Measurements from ENCODE around the gene TEX36.
"Not testable (repeated sequence)": the region's sequence is repeated elsewhere in the genome, so short reads cannot be mapped to it uniquely, and the experiment has no call there.

TEX36 gene

DNA sequence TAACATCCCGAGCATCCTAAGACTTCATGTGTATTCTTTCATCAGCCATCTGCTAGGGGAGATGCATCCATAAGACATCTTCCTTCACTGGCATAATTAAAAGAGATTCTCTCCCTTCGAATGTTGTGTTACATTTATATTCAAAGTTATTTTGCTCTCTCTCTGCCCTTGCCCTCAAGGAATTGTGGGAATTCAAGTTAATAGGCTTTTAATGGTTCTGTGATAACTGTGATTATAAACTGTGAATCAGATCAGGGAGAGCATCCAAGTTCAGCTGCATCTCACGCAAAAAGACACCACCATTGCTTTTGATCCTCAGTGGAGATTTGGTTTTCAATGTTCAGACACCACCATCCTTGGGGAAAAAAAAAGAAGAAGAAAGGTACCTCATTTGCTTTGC is 9.2 kb upstream of the TEX36 start:
- no peak for DNase-seq (ENCODE audit: low read depth)

DNA sequence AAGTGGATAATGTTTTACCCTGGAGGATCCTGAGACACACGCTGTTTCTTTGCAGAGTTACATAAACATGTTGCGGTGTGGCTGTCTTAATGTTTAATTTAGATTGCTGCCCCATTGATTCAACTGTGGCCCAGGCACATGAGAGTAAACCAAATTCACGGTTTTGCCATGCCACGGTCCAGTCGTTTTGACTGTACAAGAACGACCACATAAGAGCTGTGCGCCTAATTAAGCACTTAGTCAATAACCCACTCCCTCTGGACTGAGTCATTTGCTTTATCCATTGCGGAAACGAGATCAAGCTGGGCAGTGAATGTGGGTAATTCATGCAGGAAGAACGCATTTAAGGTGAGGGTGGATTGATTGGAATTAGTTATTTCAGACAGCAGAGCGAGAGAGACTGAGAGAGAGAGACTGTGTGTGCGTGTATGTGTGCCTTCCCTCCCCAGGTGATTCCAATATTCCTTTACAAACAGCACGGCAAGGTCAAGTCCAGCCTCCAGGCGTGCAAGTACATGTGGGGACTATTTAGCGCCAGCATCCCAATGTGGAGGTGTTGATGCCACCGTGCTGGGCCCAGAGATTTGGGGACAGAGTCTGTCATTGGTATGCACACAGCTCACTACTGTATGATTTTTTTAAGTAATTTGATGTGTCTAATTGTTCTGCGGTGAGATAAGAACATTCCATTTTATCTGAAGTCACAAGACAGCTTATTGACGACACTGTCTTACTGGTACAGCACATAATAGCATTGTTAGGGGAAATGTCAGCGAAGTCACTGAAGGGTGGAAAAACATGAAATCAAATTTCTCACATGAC is 8.4 kb upstream of the TEX36 start:
- no peak for DNase-seq (ENCODE audit: low read depth)

DNA sequence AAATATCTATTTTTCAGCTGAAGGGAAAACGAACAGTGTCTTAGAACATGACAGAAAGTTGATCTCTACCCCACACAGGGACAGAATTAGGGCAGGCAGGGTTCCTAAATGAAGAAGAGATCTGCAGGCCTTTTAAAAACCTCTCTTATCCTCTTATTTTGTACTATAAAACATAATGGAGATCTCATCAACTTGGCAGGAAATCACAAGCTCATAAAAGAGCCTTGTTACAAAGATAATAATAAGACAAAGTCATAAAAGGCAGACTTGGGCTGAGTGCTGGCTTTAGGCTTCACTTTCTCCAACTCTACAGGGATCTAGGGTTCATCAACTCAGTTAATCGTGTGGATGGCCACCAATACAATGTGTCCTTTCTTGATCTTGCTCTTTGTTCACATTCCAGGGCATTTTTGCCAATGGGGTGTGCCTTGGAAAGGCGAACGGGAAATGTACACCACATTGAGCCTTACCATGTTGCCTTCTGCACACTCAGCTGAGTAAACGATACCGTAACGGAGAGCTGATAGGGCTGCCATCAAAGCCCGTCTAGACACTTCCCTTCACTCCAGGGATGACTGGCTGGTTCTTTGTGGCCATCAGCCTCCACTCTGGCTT is 7.1 kb upstream of the TEX36 start:
- DNase-seq (ENCODE audit: low read depth): no peak

DNA sequence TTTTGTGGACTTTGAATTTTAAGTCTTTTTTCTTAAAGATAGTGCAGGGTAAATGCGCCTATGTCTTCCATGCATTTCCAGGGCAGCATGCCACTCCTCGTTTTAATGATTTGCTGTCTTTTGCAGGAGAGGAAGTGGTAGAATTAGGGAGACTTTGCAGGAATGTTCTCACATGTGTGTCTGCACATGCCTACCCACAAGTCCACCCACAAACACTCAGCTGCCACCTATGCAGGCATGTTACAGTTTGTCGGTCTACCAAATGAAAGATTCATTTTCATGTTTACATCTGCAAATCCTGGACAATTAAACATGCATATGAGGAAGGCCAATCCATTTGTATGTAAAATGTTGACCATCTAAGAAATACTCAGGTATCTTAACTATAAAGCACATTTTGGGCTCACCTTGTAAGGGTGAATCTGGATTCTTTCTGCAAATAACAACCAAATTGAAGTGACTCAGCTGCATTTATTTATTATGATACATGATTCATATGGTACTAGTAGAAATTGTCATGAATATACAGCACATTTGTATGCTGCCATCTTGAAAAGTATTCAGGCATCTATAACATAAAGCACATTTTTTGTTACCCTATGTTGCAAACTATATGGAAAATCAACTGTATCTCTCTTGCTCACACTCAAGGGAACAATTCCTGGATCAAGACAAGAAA is 4.7 kb upstream of the TEX36 start:
- DNase-seq (ENCODE audit: low read depth): no peak

DNA sequence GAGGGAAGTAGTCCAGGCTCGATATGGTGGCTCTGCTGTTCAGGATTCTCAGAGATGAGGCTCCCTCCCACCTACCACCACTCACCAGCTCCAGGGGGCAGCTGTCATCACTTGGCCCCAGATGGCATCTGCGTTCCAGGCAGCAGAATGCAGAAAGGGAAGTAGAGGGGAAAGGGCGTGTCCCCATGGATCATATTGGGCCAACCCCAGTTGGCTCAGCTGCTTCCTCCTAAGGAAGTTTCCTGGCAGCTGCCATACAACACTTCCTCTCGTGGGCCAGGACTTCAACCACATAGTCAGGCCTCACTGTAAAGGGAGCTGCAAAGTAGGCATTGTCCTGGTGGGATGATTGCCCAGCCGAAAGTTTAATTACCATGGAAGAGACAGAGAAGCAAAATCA is 1.6 kb upstream of the TEX36 start:
- DNase-seq (ENCODE audit: low read depth): no peak

DNA sequence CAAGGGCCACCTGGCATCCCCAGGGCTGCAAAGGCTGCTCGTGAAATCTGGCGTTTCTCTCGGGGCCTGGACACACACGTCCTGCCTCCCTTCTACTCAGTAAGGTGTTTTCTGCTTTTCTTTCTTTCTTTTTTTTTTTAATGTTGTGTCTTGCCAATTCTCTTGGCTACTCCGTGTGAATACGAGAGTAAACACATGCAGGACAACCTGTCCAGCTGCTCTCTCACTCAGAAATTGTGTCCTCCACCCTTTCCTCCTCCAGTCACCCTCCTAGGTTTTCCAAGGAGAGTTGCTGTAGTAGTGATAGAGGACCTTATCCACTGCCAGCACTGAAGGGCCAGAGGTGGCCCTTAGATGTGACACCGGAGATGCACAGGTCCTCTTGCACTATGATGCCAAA is 858 bp upstream of the TEX36 start:
- DNase-seq (ENCODE audit: low read depth): no peak

DNA sequence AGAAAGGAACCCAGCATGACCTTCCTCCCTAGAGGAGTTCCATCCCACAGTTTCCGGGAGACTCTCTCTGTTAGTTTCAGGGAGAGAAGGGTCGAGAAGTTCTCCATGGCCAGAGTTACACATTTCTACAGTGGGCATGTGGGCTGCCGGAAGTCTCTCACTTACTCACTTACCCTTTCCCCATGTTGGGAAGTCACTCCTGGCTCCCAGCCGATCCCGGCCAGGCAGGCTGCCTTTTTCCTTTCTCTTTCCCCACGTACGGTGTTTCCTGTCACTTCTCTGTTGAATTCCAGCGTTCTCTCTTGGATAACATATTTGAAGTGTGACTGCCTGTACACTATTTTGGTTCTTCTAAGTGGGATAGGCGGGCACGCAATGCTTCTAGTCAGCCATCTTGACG is 3.5 kb downstream of the TEX36 start:
- no peak for DNase-seq (ENCODE audit: low read depth)

DNA sequence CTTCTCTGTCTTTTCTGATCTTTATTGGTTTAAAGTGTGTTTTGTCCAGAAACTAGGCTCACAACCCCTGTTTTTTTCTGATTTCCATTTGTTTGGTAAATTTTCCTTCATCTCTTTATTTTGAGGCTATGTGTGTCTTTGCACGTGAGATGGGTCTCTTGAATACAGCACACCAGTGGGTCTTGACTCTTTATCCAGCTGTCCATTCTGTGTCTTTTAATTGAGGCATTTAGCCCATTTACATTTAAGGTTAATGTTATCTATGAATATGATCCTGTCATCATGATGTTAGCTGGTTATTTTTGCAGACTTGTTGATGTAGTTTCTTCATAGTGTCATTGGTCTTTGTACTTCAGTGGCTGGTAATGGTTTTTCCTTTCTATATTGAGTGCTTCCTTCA is 10.1 kb downstream of the TEX36 start:
- no peak for DNase-seq (ENCODE audit: low read depth)

DNA sequence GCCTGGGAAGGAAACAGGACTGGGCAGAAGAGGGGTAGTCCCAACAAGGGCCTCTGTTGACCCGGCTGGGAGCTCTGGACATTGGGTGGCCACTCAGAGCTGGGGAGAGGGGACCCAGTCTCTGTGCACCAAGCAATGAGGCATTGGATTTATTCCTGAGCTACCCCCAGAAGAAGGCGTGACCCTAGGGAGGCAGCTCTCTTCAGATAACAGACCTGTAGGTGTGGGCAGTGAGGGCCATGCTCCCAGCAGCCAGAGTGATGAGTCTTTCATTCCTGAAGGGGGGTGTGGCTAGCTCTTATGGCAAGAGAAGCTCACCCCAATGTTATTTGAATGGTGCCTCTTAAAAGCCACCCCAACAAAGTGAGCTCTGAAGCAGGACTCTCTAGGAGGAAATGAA is 20.4 kb downstream of the TEX36 start:
- DNase-seq (ENCODE audit: low read depth): no peak

DNA sequence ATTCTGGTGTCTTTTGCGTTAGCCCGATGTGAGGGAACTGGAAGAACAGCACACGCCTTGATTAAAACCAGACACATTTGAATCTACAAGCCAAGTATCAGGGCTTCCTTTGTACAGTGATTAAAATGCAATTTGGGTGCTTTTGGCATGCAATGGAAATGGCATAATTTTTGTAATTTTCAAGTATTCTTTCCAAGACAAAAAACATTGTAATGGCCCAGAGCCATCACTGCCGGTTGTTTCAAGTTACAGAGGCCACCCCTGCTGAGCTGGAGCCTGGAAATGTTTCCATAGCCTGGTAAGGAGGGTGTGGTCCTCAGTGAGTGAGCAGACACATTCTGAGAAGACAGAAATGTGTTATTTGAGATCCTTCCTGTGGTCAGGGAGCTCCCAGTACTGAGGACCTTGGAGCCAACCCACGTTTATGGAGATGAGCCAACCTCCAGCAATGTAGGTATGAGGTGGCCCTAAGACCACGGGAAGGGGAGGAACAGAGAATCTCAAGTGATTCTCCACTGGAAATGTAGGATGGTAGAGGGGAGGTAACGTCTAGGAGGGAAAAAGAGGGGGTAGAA is 20.9 kb downstream of the TEX36 start:
- no peak for DNase-seq (ENCODE audit: low read depth)

DNA sequence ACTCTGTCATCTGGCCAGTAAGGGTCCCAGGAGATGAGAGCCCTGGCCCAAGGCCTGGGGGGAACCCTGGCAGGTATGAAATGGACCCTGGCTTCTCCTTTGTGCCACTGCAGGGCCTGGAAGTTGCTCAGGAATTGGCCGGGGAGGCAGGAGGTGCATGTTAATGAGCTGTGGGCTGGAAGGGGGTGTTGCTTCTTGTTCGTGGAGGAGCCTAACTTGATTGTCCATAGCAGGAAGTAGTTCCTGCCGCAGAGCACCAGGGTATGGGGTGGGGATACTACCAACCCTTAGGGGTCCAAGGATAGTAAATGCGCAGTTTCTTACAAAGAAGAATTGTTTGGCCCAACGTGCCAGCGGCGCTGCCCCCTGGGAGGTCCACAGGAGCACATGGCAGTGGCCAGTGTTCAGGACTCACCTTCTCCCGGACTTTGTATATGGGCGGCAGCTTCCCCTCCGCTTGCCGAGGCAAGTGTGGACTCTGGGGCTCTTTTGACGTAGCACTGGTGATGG is 21.5 kb downstream of the TEX36 start:
- DNase-seq (ENCODE audit: low read depth): no peak

DNA sequence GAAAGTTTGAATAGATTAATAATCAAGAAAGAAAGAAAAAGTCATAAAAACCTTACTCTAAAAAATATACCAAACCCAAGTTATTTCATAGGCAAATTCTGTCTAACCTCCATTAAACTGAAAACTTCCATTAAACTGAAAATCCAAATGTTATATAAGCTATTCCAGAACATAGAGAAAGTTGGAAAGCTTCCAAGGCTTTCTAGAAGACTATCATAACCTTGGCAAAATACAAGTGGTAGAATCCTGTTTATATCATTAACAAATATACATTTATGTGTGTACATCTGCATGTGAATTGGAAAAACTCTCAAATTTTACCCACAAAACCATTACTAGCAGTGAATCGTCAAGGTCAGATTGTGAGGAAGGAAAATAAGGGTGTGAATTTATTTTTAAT is 23.9 kb downstream of the TEX36 start:
- DNase-seq (ENCODE audit: low read depth): no peak

DNA sequence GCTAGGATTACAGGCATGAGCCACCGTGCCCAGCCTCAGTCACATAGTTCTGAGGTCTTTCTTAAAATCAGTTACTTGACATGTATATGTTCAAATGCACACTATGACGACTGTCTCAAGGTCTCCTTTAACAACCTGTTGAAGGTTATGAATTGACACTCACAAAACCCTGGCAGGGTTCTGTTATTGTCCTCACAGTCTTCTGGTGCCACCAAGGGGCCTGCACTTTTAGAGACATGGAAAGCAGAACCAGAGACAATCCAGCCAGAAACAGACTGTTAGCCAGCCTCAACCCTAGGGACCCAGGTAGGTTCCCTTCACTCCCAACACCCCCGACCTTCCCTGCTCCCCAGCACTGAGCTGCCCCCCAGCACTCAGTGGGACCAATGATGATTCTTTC is 26.4 kb downstream of the TEX36 start:
- no peak for DNase-seq (ENCODE audit: low read depth)

DNA sequence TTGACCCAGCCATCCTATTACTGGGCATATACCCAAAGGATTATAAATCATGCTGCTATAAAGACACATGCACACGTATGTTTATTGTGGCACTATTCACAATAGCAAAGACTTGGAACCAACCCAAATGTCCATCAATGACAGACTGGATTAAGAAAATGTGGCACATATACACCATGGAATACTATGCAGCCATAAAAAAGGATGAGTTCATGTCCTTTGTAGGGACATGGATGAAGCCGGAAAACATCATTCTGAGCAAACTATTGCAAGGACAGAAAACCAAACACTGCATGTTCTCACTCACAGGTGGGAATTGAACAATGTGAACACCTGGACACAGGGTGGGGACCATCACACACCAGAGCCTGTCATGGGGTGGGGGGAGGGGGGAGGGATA is 29.9 kb downstream of the TEX36 start:
- not testable (repeated sequence) for DNase-seq (ENCODE audit: low read depth)

DNA sequence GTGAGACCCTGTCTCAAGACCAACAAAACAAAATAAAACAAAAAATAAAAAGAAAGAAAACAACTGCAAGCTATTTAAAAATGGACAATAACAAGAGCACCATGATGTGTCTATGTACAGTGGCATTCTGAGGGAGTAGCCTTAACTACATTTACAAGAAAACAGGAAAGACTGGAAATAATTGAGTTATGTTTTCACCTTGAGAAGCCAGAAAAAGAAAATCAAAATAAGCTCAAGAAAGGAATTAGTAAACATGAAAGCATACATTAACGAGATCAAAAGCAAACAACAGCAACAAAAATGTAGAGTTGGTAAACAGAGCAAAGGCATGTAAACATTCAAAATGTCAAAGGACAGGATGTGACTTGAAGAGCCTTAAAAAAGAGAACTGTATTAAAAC is 36.7 kb downstream of the TEX36 start:
- DNase-seq (ENCODE audit: low read depth): no peak

DNA sequence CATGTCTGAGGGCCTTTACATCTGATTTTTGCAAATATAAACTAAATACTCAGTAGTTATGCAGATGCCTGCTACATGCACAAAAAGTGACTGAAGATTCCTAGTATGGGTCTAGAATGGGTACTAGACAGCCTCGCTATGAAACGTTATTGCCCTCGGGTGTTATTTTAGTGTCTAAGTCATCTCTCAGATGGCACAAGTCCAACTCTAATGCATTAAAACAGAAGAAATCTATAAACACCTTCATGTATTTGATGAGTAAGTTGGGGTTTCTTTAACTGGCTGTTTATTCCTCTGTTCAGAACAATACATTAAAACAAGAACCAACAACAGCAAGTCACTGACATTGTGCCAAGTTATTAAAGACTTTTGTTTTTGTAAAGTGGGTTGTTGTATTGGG is 41.6 kb downstream of the TEX36 start:
- DNase-seq (ENCODE audit: low read depth): no peak

DNA sequence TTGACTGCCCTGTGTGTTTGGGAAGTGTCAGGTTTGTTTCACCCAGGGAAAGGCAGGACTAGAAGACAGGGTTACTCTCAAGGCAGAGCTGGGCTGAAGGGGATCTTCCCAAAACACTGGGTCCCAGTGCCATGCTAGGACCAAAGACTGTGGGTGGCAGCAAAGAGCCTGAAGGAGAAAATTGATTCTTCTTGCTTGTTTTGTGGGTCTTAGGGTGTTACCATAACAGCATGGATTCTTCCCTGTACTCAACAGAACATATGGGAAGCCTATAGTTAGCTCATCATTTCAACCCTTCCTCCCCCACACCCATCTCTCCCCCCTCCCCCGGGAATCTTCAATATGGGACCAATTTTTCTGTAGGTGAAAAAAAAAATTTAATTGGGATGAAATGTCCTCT is 42.3 kb downstream of the TEX36 start:
- no peak for DNase-seq (ENCODE audit: low read depth)

DNA sequence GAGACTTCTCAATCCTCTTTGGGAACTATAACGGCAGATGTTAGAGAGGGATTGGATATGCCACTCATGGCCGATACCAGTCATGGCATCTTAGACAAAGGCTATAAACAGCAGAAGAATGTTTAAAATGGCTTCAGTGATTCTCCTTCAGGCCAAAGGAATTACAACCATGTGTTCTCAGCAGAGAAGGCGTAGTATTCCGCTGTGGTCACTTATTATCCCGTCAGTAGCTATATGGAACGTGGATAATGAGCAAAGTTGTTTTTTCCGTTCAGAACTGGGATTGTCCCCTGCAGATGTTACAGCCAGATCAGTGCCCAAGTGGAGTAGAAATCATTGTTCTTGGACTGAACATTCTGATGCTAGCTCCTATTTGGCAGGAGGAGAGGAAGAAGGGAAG is 43.1 kb downstream of the TEX36 start:
- DNase-seq (ENCODE audit: low read depth): no peak

DNA sequence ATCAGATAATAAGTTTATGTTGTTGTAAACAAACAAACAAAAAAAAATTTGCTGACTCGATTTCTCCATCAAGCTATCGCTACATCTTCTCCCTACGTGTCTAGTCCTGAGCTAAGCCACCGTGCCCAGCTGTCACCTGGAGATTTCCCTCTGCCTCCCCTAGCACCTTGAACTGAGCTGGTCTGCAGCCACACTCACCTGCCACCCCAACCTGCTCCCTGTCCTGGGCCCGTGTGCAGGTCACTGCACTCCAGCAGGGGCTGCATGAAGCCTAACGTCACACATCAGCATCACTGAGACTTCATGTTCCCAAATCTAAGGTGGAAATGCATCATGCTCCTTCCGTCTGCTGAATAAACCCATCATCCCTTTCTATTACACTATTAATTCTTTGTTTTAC is 44.4 kb downstream of the TEX36 start:
- no peak for DNase-seq (ENCODE audit: low read depth)

DNA sequence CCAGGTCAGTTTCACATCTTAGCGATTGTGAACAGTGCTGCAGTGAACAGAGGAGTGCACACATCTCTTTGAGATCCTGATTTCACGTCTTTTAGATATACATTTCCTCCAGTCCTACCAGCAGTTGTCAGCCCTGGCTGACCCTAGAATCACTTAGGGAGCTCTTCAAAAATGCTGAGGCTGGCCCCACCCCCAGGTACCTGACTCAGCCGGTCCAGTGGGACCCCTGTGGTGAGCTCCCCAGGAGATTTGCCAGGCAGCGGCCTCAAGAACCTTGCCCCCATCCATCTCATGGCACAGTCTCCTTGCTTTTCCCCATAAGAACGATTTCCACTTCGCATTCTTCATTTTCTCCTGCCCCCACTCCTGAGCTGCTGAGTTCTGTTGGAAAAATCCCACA is 45.5 kb downstream of the TEX36 start:
- DNase-seq (ENCODE audit: low read depth): no peak

DNA sequence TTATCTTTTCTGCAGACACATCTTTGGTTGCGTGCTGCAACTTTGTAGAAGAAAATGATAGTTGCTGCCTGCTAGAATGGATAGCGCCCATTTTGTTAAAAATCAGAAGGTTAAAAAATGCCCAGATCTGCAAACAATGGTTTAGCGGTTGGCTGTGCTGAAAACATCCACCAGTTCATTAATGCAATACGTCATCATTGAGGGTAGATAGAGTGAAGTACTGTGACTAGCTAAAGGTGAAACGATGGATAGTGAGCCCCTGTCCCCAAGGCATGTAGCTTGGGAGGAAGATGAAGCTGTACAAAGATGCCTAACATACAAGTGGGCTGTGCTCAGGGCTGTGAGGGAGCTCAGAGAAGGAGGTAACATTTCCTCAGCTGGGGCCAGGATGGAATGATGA is 48.4 kb downstream of the TEX36 start:
- DNase-seq (ENCODE audit: low read depth): no peak

DNA sequence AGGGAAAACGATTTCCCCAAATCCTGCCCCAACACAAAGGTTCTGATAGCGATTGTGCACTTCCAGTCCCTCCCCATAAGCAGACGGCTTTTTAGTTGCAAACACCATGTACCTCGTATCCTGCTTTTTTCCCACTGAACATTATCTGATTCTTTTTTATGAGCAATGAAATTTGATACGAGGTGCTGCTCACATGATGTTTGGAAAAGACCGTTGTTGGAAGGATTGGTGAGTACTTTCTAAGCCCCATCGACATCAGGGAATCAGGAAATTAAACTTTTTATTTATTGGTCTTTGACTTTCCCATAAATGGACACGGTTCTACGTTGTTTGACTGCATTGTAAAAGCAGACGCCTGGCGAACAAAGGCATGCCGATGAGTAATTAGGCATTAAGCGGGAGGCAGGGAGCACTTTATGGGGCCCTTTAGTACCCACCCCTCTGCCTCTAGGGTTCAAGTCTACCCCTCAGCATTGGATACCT is 49.4 kb downstream of the TEX36 start:
- no peak for DNase-seq (ENCODE audit: low read depth)

DNA sequence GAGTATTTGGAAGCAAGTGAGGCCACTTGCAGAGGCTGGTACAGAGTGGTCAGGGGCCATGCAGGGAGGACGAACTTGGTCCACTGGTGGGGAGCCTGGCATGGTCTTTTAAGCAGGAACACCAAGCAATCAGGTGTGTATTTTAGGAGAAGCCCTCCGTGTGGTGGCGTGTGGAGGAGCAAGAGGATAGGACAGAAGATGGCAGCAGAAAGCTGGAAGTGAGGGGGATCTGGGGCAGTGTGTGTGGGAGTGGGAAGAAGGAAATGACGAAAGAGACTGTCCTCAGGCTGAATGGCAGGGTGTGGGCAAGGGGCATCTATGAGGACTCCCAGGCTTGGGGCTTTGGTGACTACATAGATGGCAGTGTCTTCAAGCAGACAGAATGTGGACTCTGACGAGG is 51.2 kb downstream of the TEX36 start:
- no peak for DNase-seq (ENCODE audit: low read depth)

All from T follicular helper cell (primary cell).